ENCODE results near the gene SCAF1. TPM values are rescaled to one million over a fixed set of nuclear protein-coding genes. Genes with fewer than 3 reads are reported as not detected.

SCAF1 gene
- total and polyA plus RNA-seq, 2 donors (not counting 1 experiment from before 2014, with no cell fraction given), result 17.1 to 68.3 TPM

- intact Hi-C loops (cut with micrococcal nuclease), result no loop called here
- H3K9me3 Mint-ChIP-seq (ENCODE audit: insufficient read depth), result no peaks in the 10 kb centered on the region
- ATAC-seq (ENCODE audit: low read depth) (peak; percentile 26), DNase-seq (no peak)
- H3K27ac Mint-ChIP-seq, result peak overlapping the region; percentile 70
- Histone ChIP-seq H3K27me3 (replicated peaks in 1 of 4; ENCODE audit: control extremely low read depth in 1 of 4, control insufficient read depth in 3 of 4, insufficient read depth in 4 of 4, low read length in 3 of 4) (peaks cover 0 to 33% (median 14%) of the 10 kb centered on the region in 4 experiments), H3K9me3 (ENCODE audit: control extremely low read depth in 1 of 3, control insufficient read depth in 2 of 3, insufficient read depth in 1 of 3, low read length in 2 of 3) (peaks cover 0 to 8% (median 0%) of the 10 kb centered on the region in 3 donors), H3K4me2 (replicated peaks; ENCODE audit: low read depth, low read length, poor library complexity, severe bottlenecking) (peak overlapping the region; percentile 87), H3K4me1 (ENCODE audit: control insufficient read depth in 2 of 2, insufficient read depth in 2 of 2, low read length in 2 of 2) (peaks cover 25% of the 10 kb centered on the region in 2 donors), H3K79me2 (ENCODE audit: control insufficient read depth, insufficient read depth, low read length) (no peaks in the 10 kb centered on the region), H3K9ac (ENCODE audit: low read length) (peak overlapping the region; percentile 62), H3K36me3 (replicated peaks in 1 of 2; ENCODE audit: control extremely low read depth in 1 of 2, control insufficient read depth in 1 of 2, extremely low read depth in 1 of 2, insufficient read depth in 2 of 2, low read length in 1 of 2) (peaks cover 0 to 25% of the 10 kb centered on the region in 2 experiments), H2AFZ (ENCODE audit: insufficient read depth, low read depth, low read length, poor library complexity, severe bottlenecking) (peak overlapping the region; percentile 76), H3K27ac (ENCODE audit: low read length in 2 of 2) (no peak overlapping the region), H4K20me1 (ENCODE audit: control insufficient read depth, insufficient read depth, low read length, poor library complexity, severe bottlenecking) (peaks cover 33% of the 10 kb centered on the region), H3K4me3 (ENCODE audit: control extremely low read depth in 1 of 5, extremely low read depth in 1 of 5, insufficient read depth in 1 of 5, low read depth in 2 of 5, low read length in 4 of 5) (peak overlapping the region in 4 of 5 experiments; percentile 42 to 58 (median 46))
- H3K4me3 Mint-ChIP-seq, result peak overlapping the region; percentile 89
- peaks cover 31% of the 10 kb centered on the region for H3K27me3 Mint-ChIP-seq
- H3K4me1 Mint-ChIP-seq, result peaks cover 22% of the 10 kb centered on the region
- TF ChIP-seq EZH2 (IDR thresholded peaks at IDR 0.05; ENCODE audit: borderline replicate concordance, insufficient read depth, low read depth, low read length, poor library complexity, severe bottlenecking), result no peak
- peak; percentile 33 for TF ChIP-seq CTCF (IDR thresholded peaks at IDR 0.05)
- ChIA-PET CTCF (interaction anchor here (0.7 to 1.7 kb wide), 4 partner anchors 9 to 120 kb away, joined by 3 to 6 read pairs (median 4); no protein-coding TSS in a partner anchor), POLR2A (no interaction called here)
- WGBS (ENCODE audit: insufficient coverage), result 19% methylated on average over 39 of the region's 39 CpGs
These were observed 48.2 kb downstream of the SCAF1 start for GRCh38 chr19:49690079-49690655.

GRCh38 chr19:49690656-49691242 is 48.7 kb downstream of the SCAF1 start, which contains the start of gene CPT1C:
Gene CPT1C (plus strand): TSS chr19:49691116. CDS start chr19:49692253, 1,137 bp downstream.
- peak within 1 kb of the TSS; percentile 87 for H3K4me2 ChIP-seq (replicated peaks; ENCODE audit: low read depth, low read length, poor library complexity, severe bottlenecking)
- POLR2A ChIA-PET, result interaction anchor here (0.6 kb wide), 1 partner anchor 832 kb away, joined by 3 read pairs; no protein-coding TSS in a partner anchor
- Mint-ChIP-seq H3K4me3 (peak within 1 kb of the TSS; percentile 89), H3K9me3 (ENCODE audit: insufficient read depth) (no peaks in the 10 kb centered on the region), H3K27ac (peak within 1 kb of the TSS; percentile 70), H3K27me3 (peaks cover 31% of the 10 kb centered on the region), H3K4me1 (peaks cover 22% of the 10 kb centered on the region)
- H3K79me2 ChIP-seq (ENCODE audit: control insufficient read depth, insufficient read depth, low read length), result no peaks in the 10 kb centered on the region
- peaks cover 25% of the 10 kb centered on the region in 2 donors for H3K4me1 ChIP-seq (ENCODE audit: control insufficient read depth in 2 of 2, insufficient read depth in 2 of 2, low read length in 2 of 2)
- DNase-seq (peak; percentile 54), ATAC-seq (ENCODE audit: low read depth) (peak; percentile 51)
- peaks cover 0 to 19% of the 10 kb centered on the region in 2 experiments for H3K36me3 ChIP-seq (replicated peaks in 1 of 2; ENCODE audit: control extremely low read depth in 1 of 2, control insufficient read depth in 1 of 2, extremely low read depth in 1 of 2, insufficient read depth in 2 of 2, low read length in 1 of 2)
- CTCF ChIA-PET, result interaction anchor here (0.7 to 1.7 kb wide), 4 partner anchors 10 to 120 kb away, joined by 3 to 6 read pairs (median 4); no protein-coding TSS in a partner anchor
- H3K9me3 ChIP-seq (ENCODE audit: control extremely low read depth in 1 of 3, control insufficient read depth in 2 of 3, insufficient read depth in 1 of 3, low read length in 2 of 3), result peaks cover 0 to 8% (median 0%) of the 10 kb centered on the region in 3 donors
- peaks cover 28% of the 10 kb centered on the region for H4K20me1 ChIP-seq (ENCODE audit: control insufficient read depth, insufficient read depth, low read length, poor library complexity, severe bottlenecking)
- intact Hi-C loops (cut with micrococcal nuclease), result no loop called here
- TF ChIP-seq EZH2 (IDR thresholded peaks at IDR 0.05; ENCODE audit: borderline replicate concordance, insufficient read depth, low read depth, low read length, poor library complexity, severe bottlenecking), result peak; percentile 55
- TF ChIP-seq CTCF (IDR thresholded peaks at IDR 0.05), result no peak
- WGBS (ENCODE audit: insufficient coverage), result 4% methylated on average over 38 of the region's 38 CpGs
- peak within 1 kb of the TSS; percentile 76 for H2AFZ ChIP-seq (ENCODE audit: insufficient read depth, low read depth, low read length, poor library complexity, severe bottlenecking)
- peak within 1 kb of the TSS; percentile 3 to 58 (median 43) for H3K4me3 ChIP-seq (ENCODE audit: control extremely low read depth in 1 of 5, extremely low read depth in 1 of 5, insufficient read depth in 1 of 5, low read depth in 2 of 5, low read length in 4 of 5)
- peaks cover 0 to 33% (median 14%) of the 10 kb centered on the region in 4 experiments for H3K27me3 ChIP-seq (replicated peaks in 1 of 4; ENCODE audit: control extremely low read depth in 1 of 4, control insufficient read depth in 3 of 4, insufficient read depth in 4 of 4, low read length in 3 of 4)
- H3K9ac ChIP-seq (ENCODE audit: low read length), result peak within 1 kb of the TSS; percentile 62
- H3K27ac ChIP-seq (ENCODE audit: low read length in 2 of 2), result no peak within 1 kb of the TSS
